H9 (cell line): ENCODE results near the gene CCDC92B. TPM values are rescaled to one million over a fixed set of nuclear protein-coding genes. Genes with fewer than 3 reads are reported as not detected.

Source experiments
- DNase-seq: peaks from one replicate; pipeline ENCODE4 v3.0.0-alpha.2; 2017
- H2AFZ ChIP-seq: one replicate; pipeline ENCODE4 v1.6.1; 2013; ENCODE audit warnings: mild to moderate bottlenecking, low read length, control low read depth, moderate library complexity
- H2AK5ac ChIP-seq: 2 replicates; pipeline ENCODE4 v1.6.1; 2013; ENCODE audit warnings: low read length, control low read depth, mixed read lengths; ENCODE audit not compliant: insufficient read length
- H2BK120ac ChIP-seq: one replicate; pipeline ENCODE4 v1.6.1; 2013; ENCODE audit warnings: low read depth, mild to moderate bottlenecking, low read length, control low read depth, inconsistent platforms; ENCODE audit not compliant: poor library complexity, severe bottlenecking
- H2BK12ac ChIP-seq: 2 replicates; pipeline ENCODE4 v1.6.1; 2013; ENCODE audit warnings: low read length, control low read depth, mixed read lengths, low read depth; ENCODE audit not compliant: insufficient read length
- H2BK15ac ChIP-seq: 2 replicates; pipeline ENCODE4 v1.6.1; 2013; ENCODE audit warnings: low read depth, low read length, control low read depth
- H2BK20ac ChIP-seq: one replicate; pipeline ENCODE4 v1.6.1; 2013; ENCODE audit warnings: low read depth, mild to moderate bottlenecking, low read length, control low read depth, inconsistent platforms; ENCODE audit not compliant: poor library complexity, severe bottlenecking
- H2BK5ac ChIP-seq: 2 replicates; pipeline ENCODE4 v1.6.1; 2013; ENCODE audit warnings: low read length, control low read depth, mixed read lengths; ENCODE audit not compliant: insufficient read length
- H3K14ac ChIP-seq: 2 replicates; pipeline ENCODE4 v1.6.1; 2013; ENCODE audit warnings: low read length, control low read depth; ENCODE audit not compliant: insufficient read depth
- H3K18ac ChIP-seq: 2 replicates; pipeline ENCODE4 v1.6.1; 2013; ENCODE audit warnings: low read depth, mild to moderate bottlenecking, mixed read lengths, low read length, control low read depth; ENCODE audit not compliant: insufficient read length
- H3K23ac ChIP-seq: 2 replicates; pipeline ENCODE4 v1.6.1; 2013; ENCODE audit warnings: low read length, control low read depth, mixed read lengths, low read depth; ENCODE audit not compliant: insufficient read length
- H3K23me2 ChIP-seq: 2 replicates; pipeline ENCODE4 v1.6.1; 2013; ENCODE audit warnings: low read depth, mild to moderate bottlenecking, mixed read lengths, low read length, control low read depth; ENCODE audit not compliant: insufficient read length, poor library complexity, severe bottlenecking
- H3K27ac ChIP-seq: 2 replicates; pipeline ENCODE4 v1.5.1; 2013; ENCODE audit warnings: low read length, control low read depth, mixed read lengths, low read depth; ENCODE audit not compliant: insufficient read length
- H3K27me3 ChIP-seq: 2 replicates; pipeline ENCODE4 v1.6.1; 2013; ENCODE audit warnings: low read length, control low read depth, inconsistent platforms; ENCODE audit not compliant: insufficient read depth
- H3K4ac ChIP-seq: 2 replicates; pipeline ENCODE4 v1.6.1; 2013; ENCODE audit warnings: low read depth, mild to moderate bottlenecking, control low read depth, inconsistent platforms, low read length, moderate library complexity
- H3K4me1 ChIP-seq: 2 replicates; pipeline ENCODE4 v1.6.1; 2013; ENCODE audit warnings: low read length, control low read depth, inconsistent platforms; ENCODE audit not compliant: insufficient read depth
- H3K4me2 ChIP-seq: 2 replicates; pipeline ENCODE4 v1.6.1; 2013; ENCODE audit warnings: low read length, control low read depth, mixed read lengths; ENCODE audit not compliant: insufficient read length, insufficient read depth
- H3K56ac ChIP-seq: 2 replicates; pipeline ENCODE4 v1.6.1; 2013; ENCODE audit warnings: low read depth, mild to moderate bottlenecking, mixed read lengths, low read length, control low read depth; ENCODE audit not compliant: insufficient read length
- H3K79me1 ChIP-seq: 2 replicates; pipeline ENCODE4 v1.6.1; 2013; ENCODE audit warnings: low read depth, mild to moderate bottlenecking, moderate library complexity, low read length, control low read depth, inconsistent platforms; ENCODE audit not compliant: insufficient read depth, poor library complexity, severe bottlenecking
- H3K79me2 ChIP-seq: 2 replicates; pipeline ENCODE4 v1.6.1; 2013; ENCODE audit warnings: low read length, control low read depth, inconsistent platforms; ENCODE audit not compliant: insufficient read depth
- H3K9ac ChIP-seq: 2 replicates; pipeline ENCODE4 v1.6.1; 2013; ENCODE audit warnings: low read length, control low read depth, mixed read lengths; ENCODE audit not compliant: insufficient read length; ENCODE audit errors: extremely low read depth
- H3K9me3 ChIP-seq: one replicate; pipeline ENCODE4 v1.6.1; 2013; ENCODE audit warnings: low read depth, low read length, inconsistent platforms; ENCODE audit not compliant: control insufficient read depth
- H3T11ph ChIP-seq: one replicate; pipeline ENCODE4 v1.6.1; 2013; ENCODE audit warnings: mild to moderate bottlenecking, low read length, control low read depth, inconsistent platforms
- H4K20me1 ChIP-seq: one replicate; pipeline ENCODE4 v1.6.1; 2013; ENCODE audit not compliant: control insufficient read depth, insufficient read length, insufficient read depth
- H4K5ac ChIP-seq: 2 replicates; pipeline ENCODE4 v1.6.1; 2013; ENCODE audit warnings: low read depth, mild to moderate bottlenecking, mixed read lengths, low read length, control low read depth; ENCODE audit not compliant: insufficient read length
- H4K8ac ChIP-seq: replicated peaks from 2 replicates; pipeline ENCODE4 v1.6.1; 2013; ENCODE audit warnings: low read length, control low read depth, mixed read lengths, low read depth; ENCODE audit not compliant: insufficient read length
- H4K91ac ChIP-seq: 2 replicates; pipeline ENCODE4 v1.6.1; 2013; ENCODE audit warnings: low read depth, mild to moderate bottlenecking, moderate library complexity, mixed read lengths, low read length, control low read depth; ENCODE audit not compliant: insufficient read length
- H3K27ac Mint-ChIP-seq, 3 experiments: 2 replicates in 2 of 3; 3 replicates in 1 of 3; pipeline ENCODE4 v1.8.0; 2020 to 2021; ENCODE audit warnings: mixed read lengths in 3 of 3, mild to moderate bottlenecking in 1 of 3, moderate library complexity in 1 of 3
- H3K27me3 Mint-ChIP-seq: 2 replicates; pipeline ENCODE4 v1.8.0; 2021; ENCODE audit warnings: low read depth, mild to moderate bottlenecking, moderate library complexity, mixed read lengths
- H3K36me3 Mint-ChIP-seq, 3 experiments: 2 replicates in 2 of 3; 3 replicates in 1 of 3; pipeline ENCODE4 v1.8.0; 2020 to 2021; ENCODE audit warnings: low read depth in 3 of 3, mixed read lengths in 3 of 3; ENCODE audit not compliant: insufficient read depth in 1 of 3
- H3K4me1 Mint-ChIP-seq, 2 experiments: 2 replicates each; pipeline ENCODE4 v1.8.0; 2020; ENCODE audit warnings: mixed read lengths in 2 of 2
- H3K4me3 Mint-ChIP-seq, 2 experiments: 2 replicates in 1 of 2; 3 replicates in 1 of 2; pipeline ENCODE4 v1.8.0; 2020 to 2021; ENCODE audit warnings: mild to moderate bottlenecking in 2 of 2, mixed read lengths in 2 of 2, moderate library complexity in 1 of 2
- H3K9me3 Mint-ChIP-seq, 2 experiments: 2 replicates in 1 of 2; 3 replicates in 1 of 2; pipeline ENCODE4 v1.8.0; 2020; ENCODE audit warnings: mild to moderate bottlenecking in 2 of 2, mixed read lengths in 2 of 2, moderate library complexity in 1 of 2
- WGBS: extraction: QIAGEN DNeasy Blood & Tissue Kit; methylation state at CpG from one replicate; pipeline ENCODE4 v1.1.7; 2013; ENCODE audit warnings: missing lambda C conversion rate, low lambda C conversion rate, mixed read lengths; ENCODE audit not compliant: insufficient read length; ENCODE audit errors: extremely low coverage; 5-methylcytosine and 5-hydroxymethylcytosine counted together
- total RNA-seq: library from RNA; stranded (reverse); gene quantifications from 2 replicates; pipeline ENCODE4 v1.2.1, GENCODE V29; 2021
- TF ChIP-seq, protein P1 (sequence below): fragments of 200-600 bp; sonication (generic); conservative IDR thresholded peaks from 3 replicates; pipeline ENCODE4 v1.8.0; 2021; ENCODE audit warnings: antibody characterized with exemption, mild to moderate bottlenecking

The CCDC92B gene
- total RNA-seq, 1 experiment from 2014 or later: 8.0 TPM

DNA sequence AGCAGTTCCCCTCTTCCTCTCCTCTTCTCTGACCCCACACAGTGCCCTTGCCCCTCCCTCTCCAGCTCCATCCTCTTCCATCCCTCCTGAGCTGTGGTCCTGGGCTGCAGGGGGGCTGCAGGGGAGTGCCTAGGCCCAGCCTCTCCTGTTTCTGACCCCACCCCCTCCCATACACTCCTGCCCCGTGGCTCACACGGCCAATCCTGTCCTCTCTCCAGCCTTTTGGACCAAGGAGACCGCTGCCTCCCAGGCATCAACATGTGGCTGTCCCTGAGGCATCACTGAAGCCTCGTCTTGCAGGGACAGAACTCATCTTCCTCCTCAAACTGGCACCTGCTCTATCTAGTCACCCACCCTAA is 44.6 kb downstream of the CCDC92B start:
- no peak overlapping the region for H3K4ac ChIP-seq
- H3K27ac ChIP-seq: no peak overlapping the region
- H3K14ac ChIP-seq: no peak overlapping the region
- Mint-ChIP-seq H3K27ac (peak overlapping the region in 1 of 3 experiments; percentile 91; a peak in 3 of 7 replicates), H3K36me3 (peaks cover 3 to 37% (median 19%) of the 10 kb centered on the region in 3 experiments; a peak in 6 of 7 replicates), H3K27me3 (no peaks in the 10 kb centered on the region), H3K4me3 (0 out of 5 replicates have a peak overlapping the region, but pooled peaks of 1 of the 2 experiments have one; percentile 38), H3K4me1 (peaks cover 29 to 41% of the 10 kb centered on the region in 2 experiments), H3K9me3 (no peaks in the 10 kb centered on the region; a peak in 1 of 5 replicates)
- no peaks in the 10 kb centered on the region for H3K9me3 ChIP-seq
- H3T11ph ChIP-seq: no peak overlapping the region
- peaks cover 6% of the 10 kb centered on the region; the same call in 1 of the 2 replicates for H3K79me2 ChIP-seq
- no peak overlapping the region for H2BK5ac ChIP-seq
- H3K23me2 ChIP-seq: no peaks in the 10 kb centered on the region
- no peak overlapping the region for H4K91ac ChIP-seq
- no peak overlapping the region for H2BK20ac ChIP-seq
- H3K4me1 ChIP-seq: no peaks in the 10 kb centered on the region; the same call in 1 of the 2 replicates
- TF ChIP-seq, protein P1, sequence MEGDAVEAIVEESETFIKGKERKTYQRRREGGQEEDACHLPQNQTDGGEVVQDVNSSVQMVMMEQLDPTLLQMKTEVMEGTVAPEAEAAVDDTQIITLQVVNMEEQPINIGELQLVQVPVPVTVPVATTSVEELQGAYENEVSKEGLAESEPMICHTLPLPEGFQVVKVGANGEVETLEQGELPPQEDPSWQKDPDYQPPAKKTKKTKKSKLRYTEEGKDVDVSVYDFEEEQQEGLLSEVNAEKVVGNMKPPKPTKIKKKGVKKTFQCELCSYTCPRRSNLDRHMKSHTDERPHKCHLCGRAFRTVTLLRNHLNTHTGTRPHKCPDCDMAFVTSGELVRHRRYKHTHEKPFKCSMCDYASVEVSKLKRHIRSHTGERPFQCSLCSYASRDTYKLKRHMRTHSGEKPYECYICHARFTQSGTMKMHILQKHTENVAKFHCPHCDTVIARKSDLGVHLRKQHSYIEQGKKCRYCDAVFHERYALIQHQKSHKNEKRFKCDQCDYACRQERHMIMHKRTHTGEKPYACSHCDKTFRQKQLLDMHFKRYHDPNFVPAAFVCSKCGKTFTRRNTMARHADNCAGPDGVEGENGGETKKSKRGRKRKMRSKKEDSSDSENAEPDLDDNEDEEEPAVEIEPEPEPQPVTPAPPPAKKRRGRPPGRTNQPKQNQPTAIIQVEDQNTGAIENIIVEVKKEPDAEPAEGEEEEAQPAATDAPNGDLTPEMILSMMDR: no peak
- no peak for DNase-seq
- no peaks in the 10 kb centered on the region for H4K20me1 ChIP-seq
- no peaks in the 10 kb centered on the region for H3K79me1 ChIP-seq
- H4K5ac ChIP-seq: no peak overlapping the region
- H3K18ac ChIP-seq: no peak overlapping the region
- H2BK15ac ChIP-seq: no peak overlapping the region
- H4K8ac ChIP-seq: no peak overlapping the region
- H3K27me3 ChIP-seq: no peaks in the 10 kb centered on the region
- no peak overlapping the region for H2AK5ac ChIP-seq
- H2AFZ ChIP-seq: no peak overlapping the region
- H2BK12ac ChIP-seq: no peak overlapping the region
- no peak overlapping the region for H3K23ac ChIP-seq
- H3K9ac ChIP-seq: no peak overlapping the region
- H3K4me2 ChIP-seq: no peak overlapping the region
- H3K56ac ChIP-seq: no peak overlapping the region
- no CpG with 5 or more reads among the region's 4 CpGs for WGBS
- no peak overlapping the region for H2BK120ac ChIP-seq
